ENCODE data around the gene TMPO. TPM values are rescaled to one million over a fixed set of nuclear protein-coding genes. Genes with fewer than 3 reads are reported as not detected.
"Not testable (repeated sequence)": the region's sequence is repeated elsewhere in the genome, so short reads cannot be mapped to it uniquely, and the experiment has no call there.

Gene TMPO
- polyA plus RNA-seq, 3 donors: 35.7 to 67.3 (median 52.1) TPM

GRCh38 chr12:98595243-98595988 is 80.0 kb downstream of the TMPO start:
- H3K79me2 ChIP-seq (ENCODE audit: insufficient read depth, low read length): peaks cover 66% of the 10 kb centered on the region

GRCh38 chr12:98597313-98597712 is 81.9 kb downstream of the TMPO start:
- H3K4me2 ChIP-seq (replicated peaks; ENCODE audit: extremely low read depth, low read length, poor library complexity, severe bottlenecking); intact Hi-C loops (cut with micrococcal nuclease); H2AFZ ChIP-seq (ENCODE audit: insufficient read depth, low read depth, low read length, poor library complexity, severe bottlenecking); DNase-seq; H3K27me3 ChIP-seq (ENCODE audit: control insufficient read depth in 2 of 2, insufficient read depth in 2 of 2, low read length in 2 of 2); H3K9me3 ChIP-seq (replicated peaks in 1 of 2; ENCODE audit: control insufficient read depth in 1 of 2, insufficient read depth in 1 of 2, low read length in 2 of 2); H3K4me3 Mint-ChIP-seq; H3K4me3 ChIP-seq (replicated peaks in 1 of 3; ENCODE audit: low read depth in 2 of 3, low read length in 3 of 3); H3K27ac ChIP-seq (ENCODE audit: low read depth in 1 of 2, low read length in 2 of 2); H3K9me3 Mint-ChIP-seq; H3K9ac ChIP-seq (ENCODE audit: insufficient read depth, low read length, poor library complexity, severe bottlenecking); H3K27me3 Mint-ChIP-seq (ENCODE audit: low read depth in 3 of 3): not testable (repeated sequence)
- WGBS (ENCODE audit: insufficient coverage): 100% methylated on average over 2 of the region's 5 CpGs
- Mint-ChIP-seq H3K4me1 (peaks cover 24% of the 10 kb centered on the region), H3K27ac (peak overlapping the region in 2 of 7 donors; percentile 46 to 56), H3K36me3 (peaks cover 55 to 67% of the 10 kb centered on the region in 2 donors)
- Histone ChIP-seq H4K20me1 (ENCODE audit: insufficient read depth, low read length) (peaks cover 70% of the 10 kb centered on the region), H3K4me1 (ENCODE audit: control insufficient read depth in 1 of 2, insufficient read depth in 2 of 2, low read length in 2 of 2) (peaks cover 18 to 27% of the 10 kb centered on the region in 2 donors), H3K79me2 (ENCODE audit: insufficient read depth, low read length) (peaks cover 75% of the 10 kb centered on the region), H3K36me3 (replicated peaks in 1 of 2; ENCODE audit: control insufficient read depth in 1 of 2, insufficient read depth in 2 of 2, low read length in 2 of 2) (peaks cover 69 to 71% of the 10 kb centered on the region in 2 donors)

More at GRCh38 chr12:98595243-98595988, 80.0 kb downstream of the TMPO start:
- Histone ChIP-seq H3K36me3 (replicated peaks in 1 of 2; ENCODE audit: control insufficient read depth in 1 of 2, insufficient read depth in 2 of 2, low read length in 2 of 2) (peaks cover 50 to 52% of the 10 kb centered on the region in 2 donors), H3K4me3 (replicated peaks in 1 of 3; ENCODE audit: low read depth in 2 of 3, low read length in 3 of 3) (peak overlapping the region; percentile 76 to 93 (median 87)), H3K27ac (ENCODE audit: low read depth in 1 of 2, low read length in 2 of 2) (peak overlapping the region in 1 of 2 donors; percentile 95), H3K9ac (ENCODE audit: insufficient read depth, low read length, poor library complexity, severe bottlenecking) (peak overlapping the region; percentile 96), H2AFZ (ENCODE audit: insufficient read depth, low read depth, low read length, poor library complexity, severe bottlenecking) (no peak overlapping the region), H3K4me1 (ENCODE audit: control insufficient read depth in 1 of 2, insufficient read depth in 2 of 2, low read length in 2 of 2) (peaks cover 18 to 27% of the 10 kb centered on the region in 2 donors), H3K9me3 (replicated peaks in 1 of 2; ENCODE audit: control insufficient read depth in 1 of 2, insufficient read depth in 1 of 2, low read length in 2 of 2) (no peaks in the 10 kb centered on the region), H3K27me3 (ENCODE audit: control insufficient read depth in 2 of 2, insufficient read depth in 2 of 2, low read length in 2 of 2) (no peaks in the 10 kb centered on the region), H4K20me1 (ENCODE audit: insufficient read depth, low read length) (peaks cover 62% of the 10 kb centered on the region), H3K4me2 (replicated peaks; ENCODE audit: extremely low read depth, low read length, poor library complexity, severe bottlenecking) (peak overlapping the region; percentile 96)
- intact Hi-C loops (cut with micrococcal nuclease): loop anchor here in 1 of 2 donors (2.0 kb wide), 1 partner anchor 49 kb away; the partner anchor contains the start of genes APAF1 and IKBIP
- H3K36me3 Mint-ChIP-seq: peaks cover 40 to 49% of the 10 kb centered on the region in 2 donors
- H3K27ac Mint-ChIP-seq: peak overlapping the region in 6 of 7 donors; percentile 95 to 99 (median 96)
- peaks cover 0 to 2% (median 0%) of the 10 kb centered on the region in 7 donors for H3K9me3 Mint-ChIP-seq
- H3K4me1 Mint-ChIP-seq: peaks cover 24% of the 10 kb centered on the region
- WGBS (ENCODE audit: insufficient coverage): no CpG with 5 or more reads among the region's 3 CpGs
- TF ChIP-seq CTCF (IDR thresholded peaks at IDR 0.05): no peak
- peaks cover 0 to 2% (median 2%) of the 10 kb centered on the region in 3 donors for H3K27me3 Mint-ChIP-seq (ENCODE audit: low read depth in 3 of 3)
- peak overlapping the region; percentile 90 to 93 for H3K4me3 Mint-ChIP-seq
- no peak for DNase-seq

Small RNAs within 50 kb of the gene (small RNA-seq; reads per million reads assigned to genes)
- 344 reads per million, percentile 98 among the genes with 10 or more reads in this experiment for gene SNORA53 (ENCODE audit: insufficient read length, low read depth)

Other genes starting within 250 kb of the TMPO start
- 100 to 1,000 TPM; 325 to 453 (median 342) TPM for gene SLC25A3, start 78.1 kb downstream of the TMPO start, polyA plus RNA-seq
- 10 to 100 TPM in 2 of 3 donors, 1 to 10 TPM in 1; 4.6 to 22.1 (median 18.4) TPM for gene IKBIP, start 129.2 kb downstream of the TMPO start, polyA plus RNA-seq
- gene APAF1, start 129.7 kb downstream of the TMPO start, polyA plus RNA-seq: 10 to 100 TPM; 29.5 to 36.7 (median 30.0) TPM

All from CD14-positive monocyte (primary cell).